HEK293T (cell line): ENCODE results near the gene TM4SF5.

ENCODE experiments used
- BHLHE40 ChIP-seq: fragments of 450-650 bp; IDR thresholded peaks from 2 replicates; pipeline ENCODE4 v1.6.1; 2016; ENCODE audit warnings: mild to moderate bottlenecking, moderate library complexity, borderline replicate concordance
- ELF4 ChIP-seq: fragments of 450-650 bp; IDR thresholded peaks from 2 replicates; pipeline ENCODE4 v1.6.1; 2017; ENCODE audit warnings: antibody characterized with exemption
- FOXA1 ChIP-seq: fragments of 450-650 bp; IDR thresholded peaks from 2 replicates; pipeline ENCODE4 v1.6.1; 2016; ENCODE audit warnings: mild to moderate bottlenecking
- FOXK2 ChIP-seq: fragments of 450-650 bp; IDR thresholded peaks from 2 replicates; pipeline ENCODE4 v1.6.1; 2016; ENCODE audit warnings: mild to moderate bottlenecking
- FOXM1 ChIP-seq: fragments of 450-650 bp; IDR thresholded peaks from 2 replicates; pipeline ENCODE4 v1.6.1; 2017; ENCODE audit warnings: mild to moderate bottlenecking, borderline replicate concordance
- LEF1 ChIP-seq: fragments of 450-650 bp; IDR thresholded peaks from 2 replicates; pipeline ENCODE4 v1.6.1; 2017; ENCODE audit warnings: mild to moderate bottlenecking, borderline replicate concordance
- SP1 ChIP-seq: fragments of 450-650 bp; IDR thresholded peaks from 2 replicates; pipeline ENCODE4 v1.6.1; 2017
- SUZ12 ChIP-seq: fragments of 450-650 bp; IDR thresholded peaks from 2 replicates; pipeline ENCODE4 v1.6.1; 2016; ENCODE audit warnings: mild to moderate bottlenecking
- TARDBP ChIP-seq: fragments of 450-650 bp; IDR thresholded peaks from 2 replicates; pipeline ENCODE4 v1.6.1; 2016
- ZNF384 ChIP-seq: fragments of 450-650 bp; IDR thresholded peaks from 2 replicates; pipeline ENCODE4 v1.6.1; 2016

DNA sequence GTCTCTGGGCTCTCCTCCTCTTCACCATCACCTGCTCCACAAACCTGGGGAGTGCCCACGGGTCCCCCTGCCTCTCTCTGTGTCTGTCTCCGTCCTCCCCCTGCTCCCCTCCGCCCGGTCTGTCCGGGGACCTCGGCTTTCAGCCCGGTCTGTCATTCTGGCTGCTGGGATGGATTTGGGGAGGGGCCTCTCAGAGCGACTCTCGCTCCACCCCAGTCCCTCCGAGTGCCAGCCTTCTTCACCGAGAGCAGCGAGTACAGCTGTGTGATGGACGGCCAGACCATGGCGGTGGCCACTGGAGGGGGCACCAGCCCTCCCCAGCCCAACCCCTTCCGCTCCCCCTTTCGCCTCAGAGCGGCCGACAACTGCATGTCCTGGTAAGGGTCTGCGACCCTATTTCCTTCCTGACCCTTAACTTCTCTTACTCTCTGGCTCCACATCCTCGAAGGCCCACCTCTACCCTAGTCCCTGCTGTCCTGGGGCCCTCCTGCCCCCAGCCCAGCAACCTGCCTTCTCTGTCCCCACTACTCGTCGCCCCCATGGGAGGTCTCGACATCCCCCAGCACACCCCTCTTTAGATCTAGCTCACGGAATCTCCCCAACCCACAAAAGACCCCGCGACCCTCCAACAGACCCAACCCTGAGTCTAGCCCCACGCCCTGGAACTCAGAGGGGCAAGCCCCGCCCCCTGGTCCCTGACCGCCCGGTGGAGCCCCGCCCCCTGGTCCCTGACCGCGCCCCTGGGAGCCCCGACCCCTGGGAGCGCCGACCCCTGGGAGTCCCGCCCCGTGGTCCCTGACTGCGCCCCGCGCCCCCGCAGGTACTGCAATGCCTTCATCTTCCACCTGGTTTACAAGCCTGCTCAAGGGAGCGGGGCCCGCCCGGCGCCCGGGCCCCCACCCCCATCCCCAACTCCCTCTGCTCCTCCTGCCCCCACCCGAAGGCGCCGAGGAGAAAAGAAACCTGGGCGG is 26.4 kb upstream of the TM4SF5 start:
- TF ChIP-seq TARDBP (no peak), FOXM1 (no peak), ELF4 (no peak), ZNF384 (no peak), SP1 (no peak), FOXK2 (no peak), BHLHE40 (no peak), FOXA1 (no peak), LEF1 (no peak), SUZ12 (no peak)
